GM18951 (cell line): ENCODE measurements around the gene LRRC57.
"Not testable (repeated sequence)": the region's sequence is repeated elsewhere in the genome, so short reads cannot be mapped to it uniquely, and the experiment has no call there.

Experiments
- POLR2A ChIP-seq: IDR thresholded peaks from 4 replicates; pipeline ENCODE4 v1.6.1; 2011; ENCODE audit warnings: mild to moderate bottlenecking; ENCODE audit not compliant: insufficient read length, insufficient read depth; ENCODE audit errors: extremely low read depth
- in situ Hi-C: fragments of 300-500 bp; cut with MboI; formaldehyde crosslinking; loops from one replicate; pipeline ENCODE4 v1.12.0; 2022; ENCODE audit warnings: low sequenced_read_pairs, mixed read lengths, inconsistent platforms; ENCODE audit not compliant: unreplicated experiment

The LRRC57 gene

DNA sequence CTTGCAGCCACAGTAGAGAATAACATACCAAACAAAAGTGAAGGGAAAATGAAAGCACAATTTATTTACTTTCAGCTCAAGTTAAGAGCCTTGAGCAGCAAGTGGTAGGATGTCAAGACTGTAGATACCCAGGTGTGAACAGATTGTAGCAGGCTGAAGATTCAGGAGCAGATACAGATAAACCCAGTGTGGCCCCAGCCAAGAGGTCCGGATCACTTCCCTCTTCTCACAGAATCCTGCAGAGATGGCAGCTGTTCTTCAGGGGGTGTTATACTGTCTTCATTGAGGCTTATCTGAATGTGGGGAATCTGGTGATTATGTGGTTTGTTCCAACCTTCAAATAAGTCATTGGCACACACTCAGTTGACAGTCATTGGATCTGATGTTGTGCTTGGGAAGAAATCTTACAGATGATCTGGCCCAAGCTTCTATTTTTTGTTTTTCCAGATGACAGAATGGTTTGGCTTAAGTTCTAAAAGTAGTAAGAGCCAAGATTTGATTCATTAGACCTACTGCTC is 29.0 kb upstream of the LRRC57 start:
- no peak for TF ChIP-seq POLR2A
- in situ Hi-C loops: no loop called here

DNA sequence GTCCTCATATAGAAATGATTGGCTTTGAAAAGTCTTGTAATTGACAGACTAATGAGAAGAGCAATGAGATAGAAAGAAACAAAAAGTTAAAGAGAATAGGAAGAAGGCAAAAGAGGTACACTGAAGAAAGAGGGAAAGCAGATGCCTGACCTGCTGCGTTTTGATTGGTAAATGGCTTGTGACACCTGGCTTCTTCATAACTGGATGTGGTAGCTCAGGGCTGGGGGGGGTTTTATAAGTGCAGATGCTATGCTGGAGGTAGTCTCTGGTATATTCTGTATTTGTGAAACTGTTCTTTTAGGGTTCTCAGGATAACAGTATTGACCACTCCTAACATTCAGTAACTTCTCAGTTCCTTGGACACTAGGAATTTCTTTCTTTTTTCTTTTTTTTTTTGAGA is 28.2 kb upstream of the LRRC57 start:
- TF ChIP-seq POLR2A: no peak
- in situ Hi-C loops: no loop called here

DNA sequence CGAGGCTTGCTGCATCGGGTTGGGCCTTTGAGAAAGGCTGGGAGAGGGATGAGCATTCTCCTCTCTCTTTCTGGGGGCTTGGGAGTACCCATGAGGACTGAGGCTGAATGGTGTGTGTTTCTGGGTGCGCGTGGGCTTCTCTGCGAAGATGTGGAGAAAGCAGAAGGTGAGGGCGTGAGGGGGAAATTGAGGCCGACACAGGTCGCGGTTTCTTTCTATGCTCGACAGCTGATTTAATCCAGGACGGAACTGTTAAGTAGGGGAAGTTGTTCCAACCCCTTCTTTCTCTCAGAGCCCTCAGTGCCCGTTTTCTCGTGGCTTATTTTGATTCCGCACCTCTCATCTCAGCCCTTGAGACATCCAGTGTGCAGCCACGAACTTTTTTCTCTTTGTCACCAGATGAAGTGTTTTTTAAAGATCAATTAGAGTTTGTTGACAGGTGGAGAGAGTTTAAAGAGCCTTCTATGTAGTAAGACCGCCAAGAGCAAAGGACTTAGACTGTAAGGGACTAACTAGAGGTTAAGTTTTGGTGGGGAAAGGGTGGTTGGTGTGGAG is 27.5 kb upstream of the LRRC57 start:
- TF ChIP-seq POLR2A: no peak
- in situ Hi-C loops: no loop called here

DNA sequence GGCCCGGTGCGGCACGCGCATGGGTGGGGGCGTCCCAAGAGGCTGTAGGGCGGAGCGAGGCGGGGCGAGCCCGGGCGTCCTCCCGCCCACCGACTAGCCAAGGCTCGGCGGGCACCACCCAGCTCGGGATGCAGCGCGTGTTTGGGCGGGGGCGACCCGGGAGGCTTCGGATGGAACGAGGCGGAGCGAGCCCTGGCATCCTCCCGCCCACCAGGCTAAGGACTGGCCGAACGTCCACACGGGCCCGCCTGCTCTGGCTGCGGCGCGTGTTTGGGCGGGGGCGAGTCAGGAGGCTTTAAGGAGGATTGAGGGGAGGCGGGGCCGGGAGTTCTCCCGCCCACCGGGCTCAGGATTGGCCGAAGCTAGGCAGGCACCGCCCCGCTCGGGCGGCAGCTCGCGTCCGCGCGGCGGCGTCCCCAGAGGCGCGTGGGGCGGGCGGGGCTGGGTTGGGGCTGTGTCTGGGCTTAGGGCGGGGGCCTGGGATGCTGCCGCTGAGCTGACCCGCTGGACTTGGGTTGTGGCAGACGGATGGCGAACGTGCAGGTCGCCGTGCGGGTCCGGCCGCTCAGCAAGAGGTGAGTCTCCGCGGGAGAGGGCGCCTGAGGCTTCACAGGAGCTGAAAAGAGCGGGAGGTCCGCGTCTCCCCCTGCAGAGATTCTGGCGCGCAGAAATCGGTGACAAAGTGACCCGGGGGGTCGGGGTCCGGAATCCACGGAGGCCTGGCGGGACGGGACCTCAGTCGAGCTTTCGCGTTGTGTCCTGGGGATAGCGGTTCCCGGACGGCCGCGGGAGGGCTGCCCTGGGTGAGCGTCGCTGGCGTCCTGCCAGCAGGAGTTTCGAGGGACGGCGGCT is 26.8 kb upstream of the LRRC57 start, which contains the start of gene STARD9:
Gene STARD9, plus strand, starts transcription at position 419 of the 852 bp plus-strand sequence. Its CDS starts 110 bp downstream, at position 529.
- TF ChIP-seq POLR2A: peak; percentile 83
- in situ Hi-C loops: no loop called here

DNA sequence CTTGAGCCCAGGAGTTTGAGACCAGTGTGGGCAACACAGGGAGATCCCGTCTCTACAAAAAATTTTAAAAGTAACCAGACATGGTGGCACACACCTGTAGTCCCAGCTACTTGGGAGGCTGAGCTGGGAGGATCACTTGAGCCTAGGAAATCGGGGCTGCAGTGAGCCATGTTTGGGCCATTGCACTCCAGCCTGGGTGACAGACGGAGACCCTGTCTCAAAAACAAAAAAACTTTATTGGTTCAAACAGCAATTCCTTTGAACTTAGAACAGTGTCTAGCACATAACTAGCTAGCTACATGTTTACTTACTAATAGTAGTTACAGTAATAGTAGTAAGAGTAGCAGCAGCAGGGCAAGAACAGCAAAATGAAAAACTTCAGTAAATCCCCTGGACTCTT is 10.1 kb upstream of the LRRC57 start:
- no peak for TF ChIP-seq POLR2A
- in situ Hi-C loops: no loop called here

DNA sequence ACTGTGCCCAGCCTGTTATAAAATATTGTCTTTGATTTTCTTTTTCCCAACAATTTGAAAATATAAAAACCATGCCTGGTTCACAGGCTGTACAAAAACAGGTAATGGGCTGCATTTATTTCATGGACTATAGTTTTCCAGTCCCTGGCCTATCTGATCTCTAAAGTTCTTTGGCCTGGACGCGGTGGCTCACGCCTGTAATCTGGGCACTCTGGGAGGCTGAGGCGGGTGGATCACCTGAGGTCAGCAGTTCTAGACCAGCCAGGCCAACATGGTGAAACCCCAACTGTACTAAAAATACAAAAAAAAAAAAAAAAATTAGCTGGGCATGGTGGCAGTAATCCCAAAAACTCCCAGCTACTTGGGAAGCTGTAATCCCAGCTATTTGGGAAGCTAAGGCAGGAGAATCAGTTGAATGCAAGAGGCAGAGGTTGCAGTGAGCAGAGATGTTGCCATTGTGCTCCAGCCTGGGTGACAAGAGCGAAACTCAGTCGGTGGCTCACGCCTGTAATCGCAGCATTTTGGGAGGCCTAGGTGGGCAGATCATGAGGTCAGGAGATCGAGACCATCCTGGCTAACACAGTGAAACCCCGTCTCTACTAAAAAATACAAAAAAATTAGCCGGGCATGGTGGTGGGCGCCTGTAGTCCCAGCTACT is 8.1 kb upstream of the LRRC57 start:
- in situ Hi-C loops: not testable (repeated sequence)

DNA sequence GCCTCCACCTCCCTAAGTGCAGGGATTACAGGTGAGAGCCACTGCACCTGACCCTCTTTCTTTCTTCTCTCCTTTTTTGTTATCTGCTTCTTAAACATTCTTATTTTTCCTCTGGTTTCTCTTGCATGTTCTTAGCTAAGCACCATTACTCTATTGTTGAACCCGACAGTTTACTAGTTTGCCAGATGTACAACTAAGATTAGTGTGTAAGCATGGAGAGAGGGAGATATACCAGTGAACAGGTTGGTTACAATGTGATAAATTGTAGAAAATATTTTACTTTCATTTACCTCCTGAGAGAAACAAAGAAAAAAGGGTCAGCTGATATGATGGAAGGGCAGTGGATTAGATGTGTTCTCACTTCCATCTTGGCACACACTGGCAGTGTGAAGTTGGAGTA is 5.0 kb upstream of the LRRC57 start:
- no peak for TF ChIP-seq POLR2A
- in situ Hi-C loops: no loop called here

DNA sequence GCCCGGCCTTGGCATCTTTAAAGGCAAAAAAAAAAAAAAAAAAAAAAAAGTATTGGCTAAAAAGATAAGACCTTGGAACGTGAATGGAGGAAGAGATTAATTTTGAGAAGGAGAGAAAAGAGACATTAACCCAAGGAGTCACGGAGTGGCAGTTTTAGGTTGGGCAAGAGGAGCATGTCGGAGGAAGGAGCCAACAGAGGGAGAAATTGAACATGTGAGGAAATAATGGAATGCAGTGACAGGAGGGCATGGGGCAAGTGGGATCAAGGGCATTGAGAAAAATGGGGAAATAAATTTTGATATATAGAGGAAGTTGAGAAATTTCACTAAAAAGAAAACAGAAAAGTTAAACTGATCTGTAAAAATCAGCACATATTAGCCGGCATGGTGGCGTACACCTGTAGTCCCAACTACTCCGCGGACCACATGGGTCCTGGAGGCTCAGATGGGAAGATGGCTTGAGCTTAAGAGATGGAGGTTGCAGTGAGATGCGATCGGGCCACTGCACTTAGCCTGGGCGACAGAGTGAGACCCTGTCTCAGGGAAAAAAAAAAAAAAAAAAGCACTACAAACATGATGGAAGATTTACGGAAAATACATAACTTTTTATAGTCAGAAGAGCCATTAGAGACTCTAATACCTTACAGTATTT is 1.3 kb upstream of the LRRC57 start:
- in situ Hi-C loops: no loop called here
- no peak for TF ChIP-seq POLR2A

DNA sequence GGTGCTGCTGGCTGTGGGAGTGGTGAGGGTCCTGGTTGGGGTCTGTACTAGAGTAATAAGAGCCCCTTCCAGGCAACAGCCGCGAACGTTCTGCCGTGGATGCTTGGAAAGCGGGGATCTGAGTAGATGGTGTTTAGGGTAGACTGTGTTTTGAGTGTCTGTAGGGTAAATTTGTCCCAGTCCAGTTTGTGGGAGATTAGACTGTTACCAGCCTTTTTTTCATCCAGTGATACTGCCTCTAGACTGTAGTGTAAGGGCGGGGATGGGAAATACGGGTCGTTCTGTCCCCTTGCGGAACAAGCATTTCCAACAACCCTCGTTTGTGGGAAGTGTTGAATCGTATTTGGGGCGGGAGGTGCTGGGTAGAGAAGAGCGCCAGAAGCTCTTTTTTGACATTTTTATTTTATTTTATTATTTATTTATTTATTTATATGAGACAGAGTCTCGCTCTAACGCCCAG is 469 bp upstream of the LRRC57 start:
- in situ Hi-C loops: no loop called here
- no peak for TF ChIP-seq POLR2A

DNA sequence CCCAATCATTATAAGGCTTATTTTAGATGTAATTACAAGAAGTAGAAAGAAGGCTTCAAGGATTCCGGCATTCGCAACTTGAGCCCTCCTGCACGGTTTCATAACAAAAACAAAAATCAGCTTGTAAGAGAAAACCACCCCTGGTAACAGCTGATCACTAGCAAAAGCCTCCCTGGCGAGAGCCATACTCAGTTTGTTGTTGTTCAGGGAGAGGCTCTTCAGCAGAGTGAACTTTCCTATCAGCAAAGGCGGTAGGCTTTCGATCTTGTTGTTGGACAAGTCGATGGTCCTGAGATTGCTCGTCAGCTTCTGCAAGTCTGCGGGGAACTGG is 710 bp downstream of the LRRC57 start:
- no peak for TF ChIP-seq POLR2A
- in situ Hi-C loops: no loop called here

DNA sequence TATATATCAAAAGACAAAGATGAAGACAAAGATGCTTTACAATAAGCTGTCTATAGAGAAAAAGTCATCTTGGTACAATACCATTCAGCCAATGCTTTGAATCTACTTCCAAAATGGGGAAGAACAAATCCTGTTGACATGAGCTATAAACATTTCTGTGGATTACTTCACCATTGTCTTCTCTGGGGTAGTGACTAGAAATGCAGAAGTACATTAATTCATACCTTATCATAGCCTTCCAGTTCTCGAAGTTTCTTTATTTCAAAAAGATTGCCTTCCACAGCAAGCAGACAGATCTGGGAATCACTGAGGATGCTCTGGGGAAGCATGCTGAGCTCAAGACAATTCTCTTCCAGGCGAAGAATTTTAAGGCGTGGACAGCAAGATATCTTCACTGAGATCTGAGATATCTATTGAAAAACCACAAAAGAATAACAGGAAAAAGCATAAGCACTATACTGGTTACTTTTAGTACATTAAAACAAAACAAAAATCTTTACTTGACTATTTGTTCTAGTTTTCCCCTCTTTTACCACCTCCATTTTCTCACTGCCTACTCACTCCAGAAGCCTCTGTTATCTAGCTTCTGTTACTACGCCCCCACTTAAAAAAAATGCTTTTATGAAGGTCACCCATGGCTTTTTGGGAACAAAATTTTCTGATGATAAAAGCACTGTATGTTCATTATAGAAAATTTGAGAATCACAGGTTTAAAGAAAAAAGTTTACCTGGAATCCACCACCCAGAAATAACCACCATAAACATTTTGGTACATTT is 3.6 kb downstream of the LRRC57 start:
- TF ChIP-seq POLR2A: no peak
- in situ Hi-C loops: no loop called here

DNA sequence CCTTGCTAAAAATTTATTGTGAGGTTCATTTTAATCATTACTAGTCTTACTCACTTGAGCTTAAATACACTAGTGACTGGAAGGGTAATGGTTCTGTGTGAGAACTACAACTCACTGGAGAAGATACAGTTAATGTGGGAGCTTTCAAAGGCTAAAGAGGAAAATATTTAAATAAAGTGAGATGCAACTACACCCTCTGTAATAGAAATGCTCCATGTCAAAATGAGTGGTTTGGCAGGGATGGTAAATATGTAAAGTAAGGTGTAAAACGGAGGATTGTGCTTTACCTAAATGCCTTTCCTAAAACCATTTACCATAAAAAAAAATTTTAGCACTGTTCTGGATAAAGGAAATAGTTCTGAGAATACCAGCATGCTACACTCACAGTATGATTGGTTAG is 15.3 kb downstream of the LRRC57 start:
- no peak for TF ChIP-seq POLR2A
- in situ Hi-C loops: no loop called here

DNA sequence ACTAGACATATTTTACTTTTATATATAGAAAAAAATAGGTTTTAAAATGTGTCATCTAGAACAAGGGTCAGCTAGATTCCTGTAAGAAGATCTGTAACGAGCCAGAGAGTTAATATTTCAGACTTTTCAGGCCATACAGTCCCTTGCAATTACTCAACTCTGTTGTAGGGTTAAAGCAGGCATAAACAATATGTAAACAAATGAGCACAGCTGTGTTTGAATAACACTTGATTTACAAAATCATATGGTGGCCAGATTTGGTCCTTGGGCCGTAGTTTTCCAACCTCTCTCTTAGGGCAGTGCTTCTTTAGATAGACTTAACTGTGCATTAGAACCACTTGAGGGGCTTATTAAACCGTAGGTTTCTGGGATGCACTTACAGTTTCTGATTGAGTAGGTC is 19.6 kb downstream of the LRRC57 start:
- in situ Hi-C loops: no loop called here
- TF ChIP-seq POLR2A: no peak

DNA sequence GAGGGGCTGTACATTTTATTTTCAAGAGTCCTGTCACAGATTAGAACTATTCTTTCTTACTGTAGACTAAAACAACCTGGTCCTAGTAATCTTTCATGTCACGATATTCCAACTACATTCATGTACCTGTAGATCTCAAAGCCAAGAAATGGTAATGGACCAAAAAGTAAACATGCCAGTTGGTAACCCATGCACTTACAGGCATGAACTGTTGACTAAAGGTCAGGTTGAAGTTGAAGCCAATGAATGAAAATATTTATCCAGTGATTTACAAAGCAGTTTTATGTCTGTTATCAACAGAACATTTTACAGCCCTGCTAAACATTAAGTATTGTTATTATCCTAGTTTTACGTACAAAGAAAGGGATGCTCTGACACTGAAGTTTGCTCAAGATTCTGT is 25.3 kb downstream of the LRRC57 start:
- in situ Hi-C loops: no loop called here
- TF ChIP-seq POLR2A: no peak
